Measurements from ENCODE around the gene TOLLIP.

TOLLIP gene

GRCh38 chr11:1280116-1281035, 29.1 kb downstream of the TOLLIP start:
- Mint-ChIP-seq H3K27ac (no peak overlapping the region), H3K27me3 (ENCODE audit: low read depth) (no peaks in the 10 kb centered on the region), H3K4me3 (no peak overlapping the region), H3K9me3 (no peaks in the 10 kb centered on the region), H3K4me1 (ENCODE audit: low read depth) (no peaks in the 10 kb centered on the region), H3K36me3 (ENCODE audit: low read depth) (peaks cover 7% of the 10 kb centered on the region)
- DNase-seq (ENCODE audit: low spot score), result no peak

DNA sequence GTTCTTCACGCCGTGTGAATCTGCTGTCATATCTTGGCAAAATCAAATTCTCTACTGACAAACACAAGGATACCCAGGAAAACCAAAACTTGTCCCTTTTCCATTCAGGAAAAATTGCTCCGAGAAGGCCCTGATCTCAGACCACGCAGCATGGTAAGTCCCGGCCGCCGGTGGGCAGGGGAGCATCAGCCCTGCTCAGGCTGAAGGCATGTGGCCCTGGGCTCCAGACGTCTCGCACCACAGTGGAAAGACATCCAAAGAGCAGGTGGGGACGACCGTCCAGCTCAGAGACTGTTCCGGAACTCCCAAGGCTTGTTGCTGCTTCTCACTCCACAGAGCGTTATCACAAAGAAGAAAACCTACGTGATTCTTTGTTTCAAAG, 29.8 kb downstream of the TOLLIP start:
- no peaks in the 10 kb centered on the region for H3K27me3 Mint-ChIP-seq (ENCODE audit: low read depth)
- H3K4me1 Mint-ChIP-seq (ENCODE audit: low read depth), result no peaks in the 10 kb centered on the region
- H3K9me3 Mint-ChIP-seq, result no peaks in the 10 kb centered on the region
- H3K4me3 Mint-ChIP-seq, result no peak overlapping the region
- H3K27ac Mint-ChIP-seq, result no peak overlapping the region
- peaks cover 5% of the 10 kb centered on the region for H3K36me3 Mint-ChIP-seq (ENCODE audit: low read depth)
- DNase-seq (ENCODE audit: low spot score), result no peak

- Mint-ChIP-seq H3K27ac (no peak overlapping the region), H3K4me1 (ENCODE audit: low read depth) (no peaks in the 10 kb centered on the region), H3K36me3 (ENCODE audit: low read depth) (peaks cover 5% of the 10 kb centered on the region), H3K27me3 (ENCODE audit: low read depth) (no peaks in the 10 kb centered on the region), H3K4me3 (no peak overlapping the region), H3K9me3 (no peaks in the 10 kb centered on the region)
- no peak for DNase-seq (ENCODE audit: low spot score)
These were observed 30.4 kb downstream of the TOLLIP start for GRCh38 chr11:1278766-1279673.

- Mint-ChIP-seq H3K36me3 (ENCODE audit: low read depth) (peaks cover 5% of the 10 kb centered on the region), H3K27me3 (ENCODE audit: low read depth) (no peaks in the 10 kb centered on the region), H3K27ac (no peak overlapping the region), H3K4me3 (no peak overlapping the region), H3K9me3 (no peaks in the 10 kb centered on the region), H3K4me1 (ENCODE audit: low read depth) (no peaks in the 10 kb centered on the region)
- DNase-seq (ENCODE audit: low spot score), result no peak
These were observed 31.4 kb downstream of the TOLLIP start for GRCh38 chr11:1277936-1278512.

GRCh38 chr11:1276866-1277615, 32.4 kb downstream of the TOLLIP start:
- no peaks in the 10 kb centered on the region for H3K9me3 Mint-ChIP-seq
- DNase-seq (ENCODE audit: low spot score), result no peak
- H3K27me3 Mint-ChIP-seq (ENCODE audit: low read depth), result no peaks in the 10 kb centered on the region
- no peak overlapping the region for H3K4me3 Mint-ChIP-seq
- H3K4me1 Mint-ChIP-seq (ENCODE audit: low read depth), result no peaks in the 10 kb centered on the region
- no peak overlapping the region for H3K27ac Mint-ChIP-seq
- H3K36me3 Mint-ChIP-seq (ENCODE audit: low read depth), result peaks cover 5% of the 10 kb centered on the region

DNA sequence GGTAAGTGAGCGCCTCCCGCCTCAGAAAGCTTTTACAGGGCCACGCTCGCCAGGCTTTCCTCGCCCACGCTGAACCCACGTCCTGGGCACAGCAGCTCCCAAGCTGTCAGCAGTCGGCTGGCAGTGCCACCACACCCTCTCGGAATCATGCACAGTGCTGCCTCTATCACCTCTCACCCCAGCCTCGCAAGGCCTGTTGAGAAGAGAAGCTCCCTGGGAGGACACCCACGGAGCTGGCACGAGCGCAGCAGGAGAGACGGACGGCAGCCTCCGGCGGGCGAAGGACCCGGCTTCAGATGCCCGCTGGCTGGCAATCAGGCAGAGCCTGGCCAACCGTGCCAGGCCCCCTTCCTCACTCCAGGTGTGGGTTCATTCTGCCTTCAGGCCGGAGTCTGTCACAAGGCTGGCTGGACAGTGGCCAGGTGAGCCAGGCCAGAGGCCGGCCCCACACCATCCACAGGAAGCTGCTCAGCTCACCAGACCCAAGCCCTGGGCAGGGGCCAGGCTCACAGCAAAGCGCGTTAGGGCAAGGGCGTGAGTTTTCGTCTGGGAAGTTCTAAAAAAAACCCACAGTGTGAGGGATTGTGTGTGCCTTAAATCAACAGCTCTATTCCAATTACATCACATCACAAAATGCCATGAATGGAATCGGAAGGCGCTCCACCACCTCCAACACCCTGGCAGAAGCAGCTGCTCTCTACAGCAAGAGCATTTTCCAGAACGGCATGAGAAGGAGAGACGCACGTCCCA, 33.2 kb downstream of the TOLLIP start:
- Mint-ChIP-seq H3K9me3 (no peaks in the 10 kb centered on the region), H3K4me3 (no peak overlapping the region), H3K4me1 (ENCODE audit: low read depth) (no peaks in the 10 kb centered on the region), H3K36me3 (ENCODE audit: low read depth) (peaks cover 5% of the 10 kb centered on the region), H3K27me3 (ENCODE audit: low read depth) (no peaks in the 10 kb centered on the region), H3K27ac (no peak overlapping the region)
- DNase-seq (ENCODE audit: low spot score), result no peak

DNA sequence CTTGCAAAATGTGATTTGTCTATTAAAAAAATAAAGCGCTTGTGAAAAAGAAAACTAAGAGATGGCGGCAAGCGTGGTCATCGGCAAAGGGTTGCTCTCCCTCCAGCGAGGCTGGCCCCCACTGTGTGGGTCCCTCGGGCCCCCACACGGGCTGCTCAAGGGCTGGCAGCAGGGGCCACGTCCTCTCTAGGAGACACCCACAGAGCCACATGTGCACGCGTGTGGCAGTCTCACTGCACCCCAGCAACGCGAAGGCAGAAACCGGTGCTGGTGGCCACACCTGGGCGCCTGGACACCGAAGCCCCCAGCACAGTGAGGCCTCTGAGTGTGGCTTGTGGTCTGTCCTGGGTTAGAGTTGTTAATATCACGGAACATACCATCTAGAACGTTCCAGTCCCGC, 34.4 kb downstream of the TOLLIP start:
- H3K4me3 Mint-ChIP-seq, result no peak overlapping the region
- no peaks in the 10 kb centered on the region for H3K4me1 Mint-ChIP-seq (ENCODE audit: low read depth)
- H3K27me3 Mint-ChIP-seq (ENCODE audit: low read depth), result no peaks in the 10 kb centered on the region
- H3K36me3 Mint-ChIP-seq (ENCODE audit: low read depth), result peaks cover 3% of the 10 kb centered on the region
- DNase-seq (ENCODE audit: low spot score), result no peak
- H3K9me3 Mint-ChIP-seq, result no peaks in the 10 kb centered on the region
- no peak overlapping the region for H3K27ac Mint-ChIP-seq

DNA sequence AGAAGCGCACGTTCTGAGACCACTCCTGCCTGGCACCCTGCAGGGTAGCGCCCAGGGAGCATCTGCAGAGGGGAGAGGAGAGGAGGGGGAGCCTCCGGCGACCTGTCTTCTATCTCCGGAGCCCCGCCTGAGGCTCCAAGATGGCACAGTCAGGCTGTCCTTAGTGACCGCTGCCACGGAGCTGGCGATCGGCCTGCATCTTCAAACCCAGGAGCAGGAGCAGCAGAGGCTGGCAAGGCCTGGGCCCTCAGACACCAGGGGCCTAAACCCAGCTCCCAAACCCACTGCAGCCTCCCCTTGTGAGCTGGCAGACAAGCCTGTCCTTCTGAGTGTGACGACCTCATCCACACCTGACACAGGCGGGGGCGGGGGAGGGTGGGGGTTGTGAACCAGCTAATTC, 34.9 kb downstream of the TOLLIP start:
- Mint-ChIP-seq H3K4me1 (ENCODE audit: low read depth) (no peaks in the 10 kb centered on the region), H3K27ac (no peak overlapping the region), H3K9me3 (no peaks in the 10 kb centered on the region), H3K27me3 (ENCODE audit: low read depth) (no peaks in the 10 kb centered on the region), H3K36me3 (ENCODE audit: low read depth) (peaks cover 3% of the 10 kb centered on the region), H3K4me3 (no peak overlapping the region)
- no peak for DNase-seq (ENCODE audit: low spot score)

DNA sequence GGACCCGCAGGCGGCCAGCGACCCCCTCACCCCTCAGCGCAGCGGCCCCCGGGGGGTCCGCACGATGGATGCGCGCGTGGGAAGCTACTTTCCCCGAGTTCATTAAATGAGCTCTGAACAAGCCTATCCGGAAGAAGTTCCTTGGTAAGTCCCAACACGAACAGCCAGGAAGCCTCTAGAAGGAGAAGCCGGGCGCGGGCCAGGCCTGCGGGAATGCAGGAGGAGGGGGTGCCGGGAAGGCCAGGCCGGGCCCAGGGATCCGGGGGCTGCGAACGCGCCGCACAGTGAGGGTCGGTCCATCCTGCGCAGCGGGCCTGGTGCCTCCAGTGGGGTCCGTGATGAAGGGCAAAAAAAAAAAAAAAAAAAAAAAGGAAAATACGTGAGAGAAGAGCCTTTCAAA, 36.9 kb downstream of the TOLLIP start:
- Mint-ChIP-seq H3K4me1 (ENCODE audit: low read depth) (no peaks in the 10 kb centered on the region), H3K27ac (no peak overlapping the region), H3K9me3 (no peaks in the 10 kb centered on the region), H3K4me3 (no peak overlapping the region), H3K27me3 (ENCODE audit: low read depth) (no peaks in the 10 kb centered on the region), H3K36me3 (ENCODE audit: low read depth) (peaks cover 3% of the 10 kb centered on the region)
- no peak for DNase-seq (ENCODE audit: low spot score)

- no peaks in the 10 kb centered on the region for H3K27me3 Mint-ChIP-seq (ENCODE audit: low read depth)
- DNase-seq (ENCODE audit: low spot score), result no peak
- H3K27ac Mint-ChIP-seq, result no peak overlapping the region
- no peak overlapping the region for H3K4me3 Mint-ChIP-seq
- H3K9me3 Mint-ChIP-seq, result no peaks in the 10 kb centered on the region
- no peaks in the 10 kb centered on the region for H3K4me1 Mint-ChIP-seq (ENCODE audit: low read depth)
- peaks cover 3% of the 10 kb centered on the region for H3K36me3 Mint-ChIP-seq (ENCODE audit: low read depth)
These were observed 37.5 kb downstream of the TOLLIP start for GRCh38 chr11:1271927-1272326.

DNA sequence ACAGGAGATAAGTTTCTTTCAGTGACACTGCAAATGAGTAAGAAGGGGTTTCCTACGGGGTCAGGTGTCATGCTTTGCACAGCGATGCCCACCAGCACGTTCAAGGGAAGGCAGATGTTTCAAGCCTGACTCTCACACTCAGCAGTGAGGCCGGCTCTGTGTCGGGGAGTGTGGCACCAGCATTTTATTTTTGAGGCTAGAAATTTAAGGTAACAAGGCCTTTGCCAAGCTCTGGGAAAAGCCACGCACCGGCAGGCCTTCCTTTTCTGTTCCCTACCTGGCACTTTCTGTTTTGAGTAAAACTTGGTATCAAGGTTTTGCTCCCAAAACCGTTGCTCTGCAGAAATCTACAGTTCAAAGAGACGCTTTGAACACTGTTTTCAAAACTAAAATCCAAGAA, 38.0 kb downstream of the TOLLIP start:
- Mint-ChIP-seq H3K9me3 (peaks cover 5% of the 10 kb centered on the region), H3K27ac (no peak overlapping the region), H3K4me3 (no peak overlapping the region), H3K4me1 (ENCODE audit: low read depth) (no peaks in the 10 kb centered on the region), H3K36me3 (ENCODE audit: low read depth) (peaks cover 2% of the 10 kb centered on the region), H3K27me3 (ENCODE audit: low read depth) (no peaks in the 10 kb centered on the region)
- no peak for DNase-seq (ENCODE audit: low spot score)

DNA sequence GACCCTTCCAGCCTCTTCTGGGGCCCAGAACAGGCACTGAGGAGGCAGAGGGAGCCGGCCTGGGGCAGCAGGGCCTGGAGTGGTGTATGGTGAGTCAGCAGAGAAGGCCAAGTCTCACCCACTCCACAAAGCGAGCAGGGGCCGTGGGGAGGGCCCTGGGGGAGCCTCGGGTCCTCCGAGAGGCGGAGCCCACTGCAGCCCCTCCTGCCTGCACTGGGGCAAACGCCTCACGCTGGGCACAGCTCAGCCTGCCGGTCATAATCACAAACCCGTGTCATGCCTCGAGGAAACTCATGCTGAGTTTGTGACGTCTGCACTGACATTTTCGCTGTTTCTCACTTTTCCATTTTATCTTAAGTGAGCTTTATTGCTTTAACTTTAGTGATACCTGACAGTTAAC, 38.4 kb downstream of the TOLLIP start:
- H3K27me3 Mint-ChIP-seq (ENCODE audit: low read depth), result no peaks in the 10 kb centered on the region
- no peaks in the 10 kb centered on the region for H3K36me3 Mint-ChIP-seq (ENCODE audit: low read depth)
- no peak overlapping the region for H3K4me3 Mint-ChIP-seq
- no peak overlapping the region for H3K27ac Mint-ChIP-seq
- no peak for DNase-seq (ENCODE audit: low spot score)
- peaks cover 5% of the 10 kb centered on the region for H3K9me3 Mint-ChIP-seq
- no peaks in the 10 kb centered on the region for H3K4me1 Mint-ChIP-seq (ENCODE audit: low read depth)

DNA sequence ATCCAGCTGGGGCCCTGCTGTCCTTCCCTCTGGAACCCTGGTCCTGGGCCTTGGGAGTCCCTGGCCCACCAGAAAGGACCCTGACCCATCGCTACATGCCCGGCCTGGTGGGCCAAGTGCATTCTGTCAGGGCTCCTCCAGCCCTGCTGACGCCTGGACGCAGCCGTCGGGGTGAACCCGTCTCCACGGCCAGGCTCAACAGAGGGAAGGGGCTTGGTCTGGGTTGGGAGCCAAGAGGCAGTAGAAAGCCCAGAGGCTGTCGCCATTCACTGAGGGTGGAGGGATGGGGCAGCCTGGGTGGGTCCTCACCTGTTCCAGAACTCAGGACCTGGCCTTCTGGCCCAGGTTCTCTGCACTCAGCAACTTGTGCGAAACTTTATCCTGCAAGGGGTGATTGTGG, 39.0 kb downstream of the TOLLIP start:
- no peak for DNase-seq (ENCODE audit: low spot score)
- no peaks in the 10 kb centered on the region for H3K27me3 Mint-ChIP-seq (ENCODE audit: low read depth)
- H3K9me3 Mint-ChIP-seq, result peaks cover 5% of the 10 kb centered on the region
- no peaks in the 10 kb centered on the region for H3K4me1 Mint-ChIP-seq (ENCODE audit: low read depth)
- H3K36me3 Mint-ChIP-seq (ENCODE audit: low read depth), result no peaks in the 10 kb centered on the region
- no peak overlapping the region for H3K4me3 Mint-ChIP-seq
- no peak overlapping the region for H3K27ac Mint-ChIP-seq

Measured in T-helper 2 cell treated with Interferon-gamma antibody and Interleukin-4, amounts not matched to agents 5 μg/mL and 100 μg/mL, for 36 hours (primary cell).